Fibroblast of upper back skin (primary cell): ENCODE measurements around the gene ATG13.
"Not testable (repeated sequence)": the region's sequence is repeated elsewhere in the genome, so short reads cannot be mapped to it uniquely, and the experiment has no call there.

Source experiments
- DNase-seq: peaks from one replicate; pipeline ENCODE4 v3.0.0-alpha.2; 2013

Gene ATG13

GRCh38 chr11:46649180-46649738, 31.9 kb downstream of the ATG13 start:
- peak; percentile 96 for DNase-seq

- DNase-seq: no peak
Measured at GRCh38 chr11:46655631-46656030, 38.3 kb downstream of the ATG13 start.

- no peak for DNase-seq
Measured at GRCh38 chr11:46657186-46657585, 39.8 kb downstream of the ATG13 start.

- DNase-seq: peak; percentile 65
Measured at GRCh38 chr11:46658259-46658658, 40.9 kb downstream of the ATG13 start.

- peak; percentile 26 for DNase-seq
Measured at GRCh38 chr11:46659908-46660307, 42.6 kb downstream of the ATG13 start.

GRCh38 chr11:46661836-46662235, 44.5 kb downstream of the ATG13 start:
- no peak for DNase-seq

GRCh38 chr11:46662366-46662765, 45.0 kb downstream of the ATG13 start:
- no peak for DNase-seq

GRCh38 chr11:46663277-46663940, 46.1 kb downstream of the ATG13 start:
- DNase-seq: no peak

GRCh38 chr11:46664612-46665011, 47.3 kb downstream of the ATG13 start:
- DNase-seq: no peak

GRCh38 chr11:46665356-46665755, 48.0 kb downstream of the ATG13 start:
- no peak for DNase-seq

GRCh38 chr11:46666516-46666915, 49.2 kb downstream of the ATG13 start:
- DNase-seq: no peak

- DNase-seq: no peak
Measured at GRCh38 chr11:46667043-46667481, 49.7 kb downstream of the ATG13 start.

- no peak for DNase-seq
Measured at GRCh38 chr11:46668480-46669085, 51.2 kb downstream of the ATG13 start.

GRCh38 chr11:46669711-46670139, 52.4 kb downstream of the ATG13 start:
- no peak for DNase-seq

- not testable (repeated sequence) for DNase-seq
Measured at GRCh38 chr11:46670521-46670920, 53.2 kb downstream of the ATG13 start.

- DNase-seq: no peak
Measured at GRCh38 chr11:46671958-46672315, 54.6 kb downstream of the ATG13 start.

GRCh38 chr11:46672381-46672839, 55.1 kb downstream of the ATG13 start:
- no peak for DNase-seq

GRCh38 chr11:46673713-46674462, 56.5 kb downstream of the ATG13 start:
- DNase-seq: no peak

GRCh38 chr11:46674463-46675287, 57.3 kb downstream of the ATG13 start:
- no peak for DNase-seq

GRCh38 chr11:46675288-46675851, 58.0 kb downstream of the ATG13 start:
- DNase-seq: peak; percentile 25

- DNase-seq: no peak
Measured at GRCh38 chr11:46675949-46676348, 58.6 kb downstream of the ATG13 start.

- no peak for DNase-seq
Measured at GRCh38 chr11:46676436-46677158, 59.2 kb downstream of the ATG13 start.
